ENCODE measurements around the gene NAT9.

The NAT9 gene

GRCh38 chr17:74752822-74753401 lies 23.2 kb downstream of the NAT9 start:
- no peak for DNase-seq (ENCODE audit: low read depth)
- TF ChIP-seq CTCF (IDR thresholded peaks at IDR 0.05; ENCODE audit: control insufficient read depth, extremely low read depth, insufficient read depth) = no peak
- H3K4me3 ChIP-seq (ENCODE audit: low read depth, low read length) = no peak overlapping the region

- H3K4me3 ChIP-seq (ENCODE audit: low read depth, low read length) = no peak overlapping the region
- no peak for TF ChIP-seq CTCF (IDR thresholded peaks at IDR 0.05; ENCODE audit: control insufficient read depth, extremely low read depth, insufficient read depth)
- DNase-seq (ENCODE audit: low read depth) = no peak
Measured at GRCh38 chr17:74752415-74752814, 23.7 kb downstream of the NAT9 start.

GRCh38 chr17:74750327-74751069 lies 25.6 kb downstream of the NAT9 start:
- peak; percentile 63 for DNase-seq (ENCODE audit: low read depth)
- TF ChIP-seq CTCF (IDR thresholded peaks at IDR 0.05; ENCODE audit: control insufficient read depth, extremely low read depth, insufficient read depth) = peak; percentile 13; the same call in 1 of the 2 replicates
- H3K4me3 ChIP-seq (ENCODE audit: low read depth, low read length) = peak overlapping the region; percentile 98

GRCh38 chr17:74750039-74750326 lies 26.2 kb downstream of the NAT9 start:
- DNase-seq (ENCODE audit: low read depth) = no peak
- H3K4me3 ChIP-seq (ENCODE audit: low read depth, low read length) = peak overlapping the region; percentile 98
- TF ChIP-seq CTCF (IDR thresholded peaks at IDR 0.05; ENCODE audit: control insufficient read depth, extremely low read depth, insufficient read depth) = no peak

GRCh38 chr17:74749279-74750038 lies 26.7 kb downstream of the NAT9 start:
- H3K4me3 ChIP-seq (ENCODE audit: low read depth, low read length) = peak overlapping the region; percentile 98
- no peak for TF ChIP-seq CTCF (IDR thresholded peaks at IDR 0.05; ENCODE audit: control insufficient read depth, extremely low read depth, insufficient read depth)
- DNase-seq (ENCODE audit: low read depth) = no peak

GRCh38 chr17:74748529-74749278 lies 27.4 kb downstream of the NAT9 start, which contains the start of gene NHERF1:
TSS of gene NHERF1 (plus strand) at chr17:74748628. CDS start at chr17:74748847, 219 bp downstream.
- TF ChIP-seq CTCF (IDR thresholded peaks at IDR 0.05; ENCODE audit: control insufficient read depth, extremely low read depth, insufficient read depth) = peak; percentile 32; the same call in 1 of the 2 replicates
- peak within 1 kb of the TSS; percentile 98 for H3K4me3 ChIP-seq (ENCODE audit: low read depth, low read length)
- DNase-seq (ENCODE audit: low read depth) = peak; percentile 66

All from LNCaP clone FGC (cell line).